Embryonic facial prominence (tissue), 1 donor: ENCODE results near the gene SKI.

Source experiments
- DNase-seq: peaks from one replicate; pipeline ENCODE4 v3.0.0-alpha.2; 2016; ENCODE audit errors: extremely low spot score

Gene SKI

DNA sequence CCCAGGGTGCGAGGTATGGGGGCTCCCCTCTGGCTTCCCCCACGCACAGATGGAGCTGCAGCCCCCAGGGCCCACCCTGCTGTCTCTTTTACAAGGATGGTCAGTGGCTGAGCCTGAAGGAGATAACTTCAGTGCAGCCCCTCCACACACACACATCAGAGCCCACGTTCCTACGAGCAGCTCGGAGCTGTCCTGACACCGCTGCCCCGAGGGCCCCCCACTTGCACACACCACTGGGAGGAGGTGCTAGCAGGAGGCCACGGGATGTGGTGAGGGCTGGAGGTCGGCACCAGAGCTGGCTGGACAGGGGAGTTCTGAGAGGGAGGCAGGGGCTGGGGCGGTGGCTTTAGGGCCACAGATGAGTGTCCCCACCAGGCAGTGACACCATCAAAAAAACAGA is 109.4 kb downstream of the SKI start:
- DNase-seq: no peak

DNA sequence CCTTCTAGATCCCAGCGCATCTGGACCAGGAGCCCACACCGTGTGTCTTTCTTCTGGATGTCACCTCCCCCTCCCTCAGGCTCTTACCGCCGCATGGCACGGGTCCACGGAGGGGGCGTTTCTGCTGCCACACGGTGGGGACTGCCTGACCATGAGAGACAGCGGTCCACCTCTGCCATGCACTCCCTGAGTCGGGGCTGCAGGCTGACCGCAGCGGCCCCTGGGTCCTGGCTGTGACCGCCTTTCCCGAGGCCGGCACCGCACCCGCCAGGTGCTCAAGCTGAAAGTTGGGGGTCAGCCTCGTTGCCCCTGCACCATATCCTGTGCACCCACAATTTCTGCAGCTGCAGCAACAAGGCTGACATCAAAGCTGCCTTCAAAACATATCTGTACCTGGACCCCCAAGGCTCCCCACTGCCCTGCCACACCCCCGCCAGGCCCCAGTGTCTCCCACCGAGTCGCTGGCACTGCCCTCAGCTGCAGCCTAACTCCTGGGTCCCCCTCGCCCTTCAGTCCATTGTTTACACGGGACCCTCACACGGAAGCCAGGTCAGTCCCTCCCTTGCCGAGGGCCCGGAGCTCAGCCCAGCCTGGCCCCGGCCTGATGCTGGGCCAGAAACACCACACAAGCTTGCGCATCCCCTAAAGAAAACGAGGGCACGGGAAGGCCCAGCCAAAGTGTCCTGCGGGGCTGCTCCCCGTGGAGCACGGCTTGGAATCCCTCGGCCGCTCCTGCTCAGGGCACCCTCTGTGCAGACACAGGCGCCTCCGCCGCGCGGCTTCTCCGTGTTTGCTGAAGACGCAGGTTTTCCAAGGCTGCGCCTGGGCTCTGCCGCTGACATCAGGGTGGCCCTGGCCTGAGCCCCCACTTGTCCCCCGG is 111.3 kb downstream of the SKI start:
- no peak for DNase-seq

DNA sequence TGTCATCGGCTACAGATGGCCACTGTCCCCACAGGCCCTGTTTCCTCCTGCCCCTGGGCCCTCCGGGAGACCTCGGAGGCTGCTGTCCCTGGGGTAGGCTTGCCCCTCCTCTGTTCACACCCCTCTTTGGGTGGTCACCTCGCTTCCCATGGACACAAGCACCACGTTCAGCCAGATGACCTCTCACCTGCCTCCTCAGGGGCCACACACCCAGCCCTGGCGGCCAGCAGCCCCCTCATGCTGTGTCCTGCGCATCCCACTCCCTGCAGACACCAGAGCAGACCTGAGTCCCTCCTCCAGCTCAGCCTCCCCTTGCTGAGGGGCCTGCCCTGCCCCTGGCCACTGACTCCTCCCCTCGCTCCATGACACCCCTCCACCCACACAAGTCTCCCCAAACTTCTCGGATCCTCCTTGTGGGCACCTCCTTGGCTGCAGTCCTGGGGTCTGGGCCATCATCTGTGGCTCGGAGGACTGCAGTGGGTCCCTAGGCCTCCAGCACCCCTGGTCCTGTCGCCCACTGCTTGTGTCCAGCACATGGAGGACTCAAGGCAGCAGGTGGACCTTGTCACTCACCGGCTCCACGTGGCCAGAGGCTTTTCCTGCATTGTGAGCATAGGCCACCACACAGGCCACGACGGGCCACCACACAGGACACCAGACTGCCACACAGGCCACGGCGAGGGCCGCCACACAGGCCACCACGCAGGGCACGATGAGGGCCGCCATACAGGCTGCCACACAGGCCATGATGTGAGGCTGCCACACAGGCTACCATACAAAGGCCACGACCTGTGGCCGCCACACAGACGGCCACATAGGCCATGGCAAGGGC is 112.2 kb downstream of the SKI start:
- DNase-seq: no peak

DNA sequence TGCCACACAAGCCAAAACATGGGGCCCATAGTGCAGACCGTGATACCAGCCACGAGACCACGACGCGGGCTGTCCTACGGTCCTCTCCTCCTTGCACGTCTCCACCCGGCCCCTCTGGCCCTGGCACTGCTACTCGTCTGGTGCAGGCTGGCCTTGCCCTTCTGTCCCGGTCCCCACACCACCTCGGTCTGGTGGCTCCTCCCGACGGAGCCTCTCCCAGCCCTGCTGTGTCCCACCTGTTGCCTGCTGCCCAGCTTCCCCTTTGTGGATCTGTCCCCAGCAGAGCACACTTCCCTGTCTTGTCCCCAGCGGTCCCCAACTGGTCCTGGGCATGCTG is 112.8 kb downstream of the SKI start:
- DNase-seq: no peak

DNA sequence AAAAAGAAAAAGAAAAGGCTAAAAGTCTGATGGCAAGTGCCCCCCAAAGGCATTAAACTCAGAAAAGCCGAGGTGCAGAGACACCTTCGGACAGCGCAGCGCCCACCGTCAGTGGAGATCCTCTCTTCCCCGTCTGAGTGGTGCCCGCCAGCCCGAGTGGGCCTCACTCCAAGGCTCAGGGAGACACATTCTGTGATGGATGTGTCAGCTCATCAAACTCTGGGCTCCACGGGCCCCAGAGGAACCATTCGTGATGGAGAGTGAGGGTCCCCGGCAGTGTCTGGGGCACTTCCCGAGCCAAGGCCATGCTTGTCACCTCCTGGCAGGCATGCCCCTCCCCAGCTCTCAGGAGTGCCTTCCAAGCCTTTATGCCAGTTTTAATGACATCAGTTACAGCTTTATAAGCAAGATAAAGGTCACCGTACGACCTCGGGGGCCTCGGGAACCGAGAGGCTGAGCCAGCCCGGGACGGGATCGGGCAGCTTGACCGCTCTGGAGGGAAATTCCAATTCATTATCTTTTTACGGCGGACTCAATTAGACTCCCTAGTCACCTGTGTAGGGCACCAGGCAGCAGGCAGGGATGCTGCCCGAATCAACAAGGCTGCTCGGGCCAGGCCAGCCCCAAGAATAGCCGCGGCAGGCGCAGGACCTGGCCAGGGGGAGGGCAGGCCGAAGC is 113.7 kb downstream of the SKI start:
- no peak for DNase-seq

- no peak for DNase-seq
These were observed 114.4 kb downstream of the SKI start for GRCh38 chr1:2342384-2343022.

- no peak for DNase-seq
These were observed 115.2 kb downstream of the SKI start for GRCh38 chr1:2343023-2343935.

DNA sequence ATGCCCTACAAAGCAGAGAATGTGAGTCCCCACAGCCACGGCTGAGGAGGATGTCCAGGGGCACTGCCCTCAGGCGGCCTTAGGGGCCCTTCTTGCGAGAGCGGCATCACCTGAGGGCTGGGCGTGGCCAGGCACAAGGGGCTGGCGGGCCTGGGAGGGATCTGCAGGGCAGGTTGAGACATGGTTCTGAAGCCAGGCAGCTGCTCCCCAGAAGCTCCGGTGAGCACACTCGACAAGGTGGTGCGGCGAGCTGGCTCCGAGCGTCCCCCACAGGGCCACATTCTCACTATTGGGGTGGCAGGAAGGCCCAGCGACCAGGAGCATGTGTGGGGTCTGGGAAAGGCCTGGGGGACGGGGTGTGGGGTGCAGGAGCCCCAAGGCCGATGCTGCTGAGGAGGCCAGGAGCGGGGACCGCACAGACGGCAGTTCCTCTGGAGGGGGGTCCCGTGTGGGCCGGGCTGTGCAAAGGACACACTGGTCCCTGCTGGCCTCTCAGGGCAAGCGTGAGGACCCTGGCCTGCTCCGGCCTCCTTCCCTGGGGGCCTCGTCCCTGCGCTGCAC is 116.1 kb downstream of the SKI start:
- no peak for DNase-seq

DNA sequence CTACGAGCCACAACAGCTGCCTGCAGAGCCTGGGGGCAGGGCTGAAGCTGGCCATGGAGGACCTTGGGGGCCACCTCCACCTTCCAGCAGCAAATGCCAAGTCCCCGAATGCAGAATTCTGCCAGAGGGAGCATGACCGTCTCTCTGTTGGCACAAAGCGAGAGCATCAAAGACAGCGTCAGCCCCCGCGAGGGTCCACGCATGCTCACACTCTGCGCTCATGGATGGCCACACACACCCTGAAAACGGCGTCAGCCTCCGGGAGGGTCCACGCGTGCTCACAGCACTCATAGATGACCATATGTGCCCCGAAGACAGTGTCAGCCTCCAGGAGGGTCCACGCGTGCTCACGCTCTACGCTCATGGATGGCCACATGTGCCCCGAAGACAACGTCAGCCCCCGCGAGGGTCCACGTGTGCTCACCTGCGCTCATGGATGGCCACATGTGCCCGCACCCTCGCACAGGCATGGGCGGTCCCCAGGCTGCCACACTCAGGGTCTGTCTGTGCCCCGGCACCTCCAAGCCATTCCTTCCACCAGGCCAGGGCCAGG is 116.7 kb downstream of the SKI start:
- DNase-seq: no peak

DNA sequence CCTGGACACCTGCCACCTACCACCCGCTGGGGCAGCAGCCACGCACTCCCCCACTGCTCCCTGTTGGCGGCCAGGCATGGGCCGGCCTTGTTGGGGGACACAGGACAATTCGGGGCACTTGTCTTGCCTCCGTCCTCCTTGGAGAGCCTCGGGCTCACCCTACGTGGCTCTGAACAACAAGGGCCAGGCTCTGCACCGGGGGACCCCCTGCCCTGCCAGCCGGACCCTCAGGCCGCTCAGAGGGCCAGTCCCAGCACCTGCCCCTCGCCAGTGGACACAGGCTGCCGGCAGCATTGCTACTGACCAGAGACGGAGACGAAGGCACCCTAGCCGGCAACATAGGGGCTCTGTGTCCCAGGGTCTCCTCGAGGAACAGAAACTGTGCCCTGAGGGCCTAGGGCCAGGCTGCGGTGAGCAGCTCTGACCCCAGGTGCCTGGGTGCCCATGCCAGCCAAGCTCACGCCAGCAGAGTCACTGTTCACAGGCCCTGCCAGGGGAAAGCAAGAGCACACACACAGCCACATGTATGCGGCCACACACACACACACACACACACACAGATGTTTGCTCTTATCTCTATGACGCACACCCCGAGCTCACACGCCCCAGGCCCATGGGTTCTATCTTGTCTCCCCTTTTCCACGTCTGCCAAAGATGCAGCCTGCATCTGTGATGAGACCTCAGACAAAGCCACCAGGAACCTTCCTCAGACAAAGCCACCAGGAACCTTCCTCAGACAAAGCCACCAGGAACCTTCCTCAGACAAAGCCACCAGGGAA is 117.4 kb downstream of the SKI start:
- no peak for DNase-seq

GRCh38 chr1:2346691-2347408 is 118.7 kb downstream of the SKI start:
- no peak for DNase-seq

GRCh38 chr1:2347409-2347785 is 119.3 kb downstream of the SKI start:
- DNase-seq: no peak

DNA sequence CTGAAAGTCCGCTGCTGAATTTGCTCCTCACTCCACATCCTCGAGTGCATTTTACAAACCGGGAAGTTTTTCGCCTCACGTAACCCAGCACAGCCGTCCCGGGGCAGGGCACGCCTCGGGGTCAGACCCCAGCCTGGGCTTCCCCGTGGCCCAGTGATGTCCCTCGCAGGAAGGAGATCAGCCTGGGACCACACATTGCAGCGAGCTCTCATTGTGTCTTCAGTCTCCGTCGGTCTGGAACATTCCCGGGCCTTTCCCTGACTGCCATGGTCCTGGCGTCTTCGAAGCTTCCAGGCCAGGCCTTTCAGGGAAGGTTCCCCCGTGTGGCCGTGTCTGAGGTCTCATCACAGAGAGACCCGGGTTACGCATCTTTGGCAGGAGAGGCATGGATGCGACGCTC is 119.8 kb downstream of the SKI start:
- no peak for DNase-seq

DNA sequence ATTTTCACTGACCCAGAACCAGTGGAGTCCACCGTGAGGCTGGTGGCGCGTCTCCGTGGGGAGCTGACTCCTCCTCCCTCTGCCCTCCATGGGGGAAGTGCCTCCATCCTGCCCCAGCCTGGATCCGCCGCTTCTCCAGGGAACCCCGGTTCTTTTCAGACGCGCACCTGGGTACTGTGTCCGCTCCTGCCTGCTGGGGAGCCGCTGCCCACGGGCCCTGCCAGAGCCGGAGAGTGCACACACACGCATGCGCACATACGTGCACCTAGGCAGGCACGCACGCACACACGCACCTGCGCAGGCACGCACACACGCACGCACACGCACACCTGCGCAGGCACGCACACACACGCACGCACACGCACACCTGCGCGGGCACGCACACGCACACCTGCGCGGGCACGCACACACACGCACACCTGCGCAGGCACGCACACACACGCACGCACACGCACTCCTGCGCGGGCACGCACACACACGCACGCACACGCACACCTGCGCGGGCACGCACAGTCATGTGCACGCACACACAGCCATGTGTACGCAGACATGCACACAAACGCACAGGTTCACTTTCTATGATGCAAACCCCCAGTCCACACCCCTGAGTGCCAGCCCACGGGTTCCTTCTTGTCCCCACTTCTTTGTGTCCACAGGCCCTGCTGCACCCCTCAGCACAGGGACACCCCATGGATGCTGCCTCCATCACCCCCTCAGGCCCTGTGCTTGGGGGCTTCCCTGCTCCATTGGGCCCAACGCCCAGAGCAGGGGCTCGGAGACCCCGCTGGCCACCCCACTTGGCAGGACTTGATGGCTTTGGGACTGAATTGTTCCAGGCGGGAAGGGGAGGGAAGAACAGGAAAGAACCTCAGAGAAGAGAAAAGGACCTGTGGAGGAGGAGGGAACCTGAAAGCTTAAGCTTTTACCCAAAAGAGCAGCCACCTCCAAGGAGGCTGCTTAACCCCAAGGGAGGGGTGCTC is 120.5 kb downstream of the SKI start:
- DNase-seq: no peak

GRCh38 chr1:2349806-2350205 is 121.7 kb downstream of the SKI start:
- no peak for DNase-seq

DNA sequence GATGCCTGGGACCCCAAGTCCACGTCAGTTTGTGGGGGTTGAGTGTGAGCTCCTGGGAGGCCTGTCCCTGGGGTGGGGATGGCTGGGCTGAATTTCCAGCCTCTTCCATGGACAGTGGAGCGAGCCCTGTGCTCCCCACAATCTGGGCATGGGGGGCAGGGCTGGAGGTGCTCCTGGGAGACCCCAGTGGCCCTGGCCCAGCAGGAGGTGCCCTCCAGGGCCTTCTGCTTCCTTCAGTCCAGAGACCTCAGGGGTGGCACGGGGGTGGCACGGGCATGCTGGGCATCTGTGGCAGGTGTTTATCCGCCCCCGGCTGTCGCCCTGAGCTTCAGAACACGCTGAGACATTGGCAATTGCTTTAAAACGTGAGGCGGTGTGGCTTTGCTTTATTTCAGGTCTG is 122.4 kb downstream of the SKI start:
- no peak for DNase-seq

- DNase-seq: no peak
These were observed 123.0 kb downstream of the SKI start for GRCh38 chr1:2350911-2351655.
